A673 (cell line): ENCODE results near the gene FADS3.

Experiments
- CTCF ChIP-seq: fragments of 300-800, 200-600 bp; sonication (generic); conservative IDR thresholded peaks from 2 replicates; pipeline ENCODE4 v1.5.1; 2017; ENCODE audit warnings: low read depth, mild to moderate bottlenecking, antibody characterized with exemption, low read length, moderate library complexity, mixed read lengths
- EZH2 ChIP-seq: fragments of 200-600 bp; sonication (generic); IDR thresholded peaks from 2 replicates; pipeline ENCODE4 v1.6.1; 2017; ENCODE audit warnings: borderline replicate concordance, low read depth, mild to moderate bottlenecking, mixed read lengths, antibody characterized with exemption, low read length; ENCODE audit not compliant: poor library complexity, severe bottlenecking

GRCh38 chr11:61868571-61869428, 22.5 kb downstream of the FADS3 start:
- no peak for TF ChIP-seq CTCF
- no peak for TF ChIP-seq EZH2
